Calu3 (cell line): ENCODE results near the gene ITPK1. TPM values are rescaled to one million over a fixed set of nuclear protein-coding genes. Genes with fewer than 3 reads are reported as not detected.

ENCODE experiments used
- BruUV-seq: library from RNA; stranded (reverse); fragments of 400-500 nt; replicated peaks from 2 replicates; lab custom pipeline; 2021; lab: Mats Ljungman, UMichigan
- CTCF ChIA-PET: fragments of 300-600 bp; sonication (Branson Sonifier 250); formaldehyde crosslinking; loops from one replicate; lab custom pipeline; 2022; ENCODE audit warnings: antibody characterized with exemption; lab: Charles Lee
- DNase-seq: peaks from one replicate; pipeline ENCODE4 v3.0.0; 2022
- H3K27ac Mint-ChIP-seq: one replicate; pipeline ENCODE4 v1.8.0; 2022; ENCODE audit warnings: mixed read lengths; ENCODE audit not compliant: unreplicated experiment
- H3K27me3 Mint-ChIP-seq: one replicate; pipeline ENCODE4 v1.8.0; 2022; ENCODE audit warnings: mixed read lengths; ENCODE audit not compliant: unreplicated experiment
- H3K36me3 Mint-ChIP-seq: one replicate; pipeline ENCODE4 v1.8.0; 2022; ENCODE audit warnings: mild to moderate bottlenecking, moderate library complexity, mixed read lengths; ENCODE audit not compliant: insufficient read depth, unreplicated experiment
- H3K4me1 Mint-ChIP-seq: one replicate; pipeline ENCODE4 v1.8.0; 2022; ENCODE audit warnings: mild to moderate bottlenecking, low read depth, mixed read lengths; ENCODE audit not compliant: unreplicated experiment
- H3K4me3 Mint-ChIP-seq: one replicate; pipeline ENCODE4 v1.8.0; 2022; ENCODE audit warnings: mild to moderate bottlenecking, low read depth, moderate library complexity, mixed read lengths; ENCODE audit not compliant: unreplicated experiment
- H3K9me3 Mint-ChIP-seq: one replicate; pipeline ENCODE4 v1.8.0; 2022; ENCODE audit warnings: low read depth, mixed read lengths; ENCODE audit not compliant: unreplicated experiment
- intact Hi-C: fragments of 100-400 bp; cut with micrococcal nuclease; formaldehyde crosslinking; loops from one replicate; pipeline ENCODE4 v1.10.0; 2022; ENCODE audit not compliant: unreplicated experiment
- total RNA-seq: library from RNA; stranded (reverse); gene quantifications from 2 replicates; pipeline ENCODE4 v1.2.3, GENCODE V29; 2022
- TF ChIP-seq, protein P1 (sequence below): fragments of 200-600 bp; IDR thresholded peaks from one replicate; pipeline ENCODE4 v1.8.0; 2022; ENCODE audit warnings: antibody characterized with exemption; ENCODE audit not compliant: unreplicated experiment

ITPK1 gene
- total RNA-seq, 1 experiment from 2014 or later, result 94.3 TPM

DNA sequence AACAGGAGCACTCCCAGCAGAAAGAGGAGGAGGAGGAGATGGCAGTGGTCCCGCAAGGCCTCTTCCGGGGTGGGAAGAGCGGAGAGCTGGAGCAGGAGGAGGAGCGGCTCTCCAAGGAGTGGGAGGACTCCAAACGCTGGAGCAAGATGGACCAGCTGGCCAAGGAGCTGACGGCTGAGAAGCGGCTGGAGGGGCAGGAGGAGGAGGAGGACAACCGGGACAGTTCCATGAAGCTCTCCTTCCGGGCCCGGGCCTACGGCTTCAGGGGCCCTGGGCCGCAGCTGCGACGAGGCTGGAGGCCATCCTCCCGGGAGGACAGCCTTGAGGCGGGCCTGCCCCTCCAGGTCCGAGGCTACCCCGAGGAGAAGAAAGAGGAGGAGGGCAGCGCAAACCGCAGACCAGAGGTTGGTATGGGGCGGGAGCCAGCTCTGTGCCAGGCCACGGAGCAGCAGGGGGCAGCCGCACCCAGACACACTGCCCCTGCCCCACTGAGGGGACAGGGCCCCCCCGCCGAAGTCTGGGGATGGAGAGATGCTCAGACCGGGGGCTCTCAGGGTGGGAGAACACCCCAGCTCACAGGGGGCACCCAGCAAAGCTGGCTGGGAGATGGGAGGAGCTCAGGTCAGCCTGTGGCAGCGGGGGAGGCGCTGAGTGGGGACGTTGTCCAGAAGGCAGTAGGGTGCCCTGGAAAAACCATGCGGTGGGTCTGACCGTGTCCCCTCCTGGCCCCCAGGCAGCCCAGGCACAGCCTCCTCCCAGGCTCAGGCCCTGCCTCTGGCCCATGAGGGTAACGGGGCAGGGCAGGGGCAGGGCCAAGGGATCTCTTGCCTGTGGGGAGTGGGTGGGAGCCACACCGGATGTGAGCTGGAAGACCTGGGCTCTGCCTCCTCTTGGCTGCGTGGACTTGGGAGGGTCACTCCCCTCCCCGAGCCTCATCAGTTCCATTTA lies 183.0 kb downstream of the ITPK1 start:
- Mint-ChIP-seq H3K4me1 (no peaks in the 10 kb centered on the region), H3K27ac (no peak overlapping the region), H3K9me3 (no peaks in the 10 kb centered on the region), H3K4me3 (no peak overlapping the region), H3K27me3 (no peaks in the 10 kb centered on the region), H3K36me3 (peaks cover 13% of the 10 kb centered on the region)
- TF ChIP-seq, protein P1, sequence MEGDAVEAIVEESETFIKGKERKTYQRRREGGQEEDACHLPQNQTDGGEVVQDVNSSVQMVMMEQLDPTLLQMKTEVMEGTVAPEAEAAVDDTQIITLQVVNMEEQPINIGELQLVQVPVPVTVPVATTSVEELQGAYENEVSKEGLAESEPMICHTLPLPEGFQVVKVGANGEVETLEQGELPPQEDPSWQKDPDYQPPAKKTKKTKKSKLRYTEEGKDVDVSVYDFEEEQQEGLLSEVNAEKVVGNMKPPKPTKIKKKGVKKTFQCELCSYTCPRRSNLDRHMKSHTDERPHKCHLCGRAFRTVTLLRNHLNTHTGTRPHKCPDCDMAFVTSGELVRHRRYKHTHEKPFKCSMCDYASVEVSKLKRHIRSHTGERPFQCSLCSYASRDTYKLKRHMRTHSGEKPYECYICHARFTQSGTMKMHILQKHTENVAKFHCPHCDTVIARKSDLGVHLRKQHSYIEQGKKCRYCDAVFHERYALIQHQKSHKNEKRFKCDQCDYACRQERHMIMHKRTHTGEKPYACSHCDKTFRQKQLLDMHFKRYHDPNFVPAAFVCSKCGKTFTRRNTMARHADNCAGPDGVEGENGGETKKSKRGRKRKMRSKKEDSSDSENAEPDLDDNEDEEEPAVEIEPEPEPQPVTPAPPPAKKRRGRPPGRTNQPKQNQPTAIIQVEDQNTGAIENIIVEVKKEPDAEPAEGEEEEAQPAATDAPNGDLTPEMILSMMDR, result no peak
- intact Hi-C loops, result no loop called here
- DNase-seq, result no peak
- BruUV-seq, result no TSS peak
- CTCF ChIA-PET, result no interaction called here

DNA sequence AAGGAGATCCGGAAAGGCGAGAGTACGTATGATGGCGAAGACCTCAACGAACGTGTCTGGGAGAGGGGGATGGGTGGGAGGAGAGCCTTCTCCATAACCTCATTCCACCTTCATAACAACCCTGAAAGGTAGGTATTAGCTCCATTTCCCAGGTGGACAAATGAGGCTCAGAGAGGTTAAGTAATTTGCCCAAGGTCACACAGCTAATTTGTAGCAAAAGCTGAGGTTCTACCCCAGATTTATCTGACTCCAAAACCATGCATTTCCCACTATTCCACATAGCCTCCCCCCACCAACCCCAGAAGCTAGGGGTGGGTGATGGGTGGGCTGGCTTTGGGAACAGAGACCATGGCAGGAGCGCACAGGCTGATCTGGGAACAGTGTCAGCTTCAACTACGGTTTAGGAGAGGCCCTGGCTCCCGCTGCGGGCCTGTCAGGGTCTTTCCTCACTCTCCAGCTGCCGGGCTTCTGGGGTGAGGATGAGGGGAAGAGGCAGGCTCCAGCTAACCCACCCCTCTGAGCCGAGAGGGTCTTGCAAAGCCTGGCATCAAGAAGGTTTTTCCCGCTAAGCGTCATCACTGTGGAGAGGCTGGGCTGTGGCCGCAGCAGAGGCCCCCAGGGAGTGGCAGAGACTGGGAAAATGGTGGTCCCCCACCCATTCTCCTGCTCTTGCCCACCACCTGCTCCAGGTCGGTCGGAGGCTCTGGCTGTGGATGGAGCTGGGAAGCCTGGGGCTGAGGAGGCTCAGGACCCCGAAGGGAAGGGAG lies 183.9 kb downstream of the ITPK1 start:
- H3K27ac Mint-ChIP-seq, result no peak overlapping the region
- no peak overlapping the region for H3K4me3 Mint-ChIP-seq
- no TSS peak for BruUV-seq
- H3K36me3 Mint-ChIP-seq, result peaks cover 12% of the 10 kb centered on the region
- DNase-seq, result no peak
- H3K4me1 Mint-ChIP-seq, result no peaks in the 10 kb centered on the region
- CTCF ChIA-PET, result no interaction called here
- no peaks in the 10 kb centered on the region for H3K27me3 Mint-ChIP-seq
- H3K9me3 Mint-ChIP-seq, result no peaks in the 10 kb centered on the region
- intact Hi-C loops, result no loop called here
- TF ChIP-seq, protein P1, result no peak

DNA sequence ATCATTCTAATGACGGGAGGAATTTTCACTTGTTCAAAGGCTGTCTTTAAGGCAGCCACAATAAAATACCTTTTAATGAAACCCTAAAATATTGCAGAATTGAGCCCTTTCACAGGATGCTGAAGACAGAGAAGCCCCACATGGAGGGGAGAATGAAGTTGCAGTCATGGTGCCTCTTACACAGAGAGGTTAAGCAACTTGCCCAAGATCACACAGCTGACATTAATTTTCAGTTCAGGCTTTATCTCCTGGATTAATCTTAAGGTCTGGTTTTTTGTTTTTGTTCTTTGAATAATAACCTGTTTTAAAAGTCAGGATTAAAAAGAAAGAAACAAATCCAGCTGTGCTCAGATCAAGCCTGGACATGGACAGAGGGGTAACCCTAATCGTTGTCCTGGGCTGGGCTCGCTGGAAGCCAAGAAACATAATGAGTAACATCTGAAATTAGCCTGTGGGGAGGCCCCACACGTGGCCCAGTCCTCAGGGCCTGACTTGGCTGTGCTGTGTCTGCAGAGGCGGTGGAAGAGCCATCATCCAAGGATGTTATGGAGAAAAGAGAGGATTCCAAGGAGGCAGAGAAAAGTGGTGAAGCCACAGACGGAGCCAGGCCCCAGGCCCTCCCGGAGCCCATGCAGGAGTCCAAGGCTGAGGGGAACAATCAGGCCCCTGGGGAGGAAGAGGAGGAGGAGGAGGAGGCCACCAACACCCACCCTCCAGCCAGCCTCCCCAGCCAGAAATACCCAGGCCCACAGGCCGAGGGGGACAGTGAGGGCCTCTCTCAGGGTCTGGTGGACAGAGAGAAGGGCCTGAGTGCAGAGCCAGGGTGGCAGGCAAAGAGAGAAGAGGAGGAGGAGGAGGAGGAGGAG lies 184.8 kb downstream of the ITPK1 start:
- peaks cover 12% of the 10 kb centered on the region for H3K36me3 Mint-ChIP-seq
- DNase-seq, result no peak
- TF ChIP-seq, protein P1, result no peak
- H3K9me3 Mint-ChIP-seq, result no peaks in the 10 kb centered on the region
- no peaks in the 10 kb centered on the region for H3K27me3 Mint-ChIP-seq
- no peaks in the 10 kb centered on the region for H3K4me1 Mint-ChIP-seq
- CTCF ChIA-PET, result no interaction called here
- H3K4me3 Mint-ChIP-seq, result no peak overlapping the region
- intact Hi-C loops, result no loop called here
- no peak overlapping the region for H3K27ac Mint-ChIP-seq
- no TSS peak for BruUV-seq
